DND-41 (cell line): ENCODE results near the gene ARHGAP8.

Source experiments
- ATAC-seq: fragments of 200-7000 bp; cut with Tn5 transposase; 3 replicates; pipeline ENCODE4 v1.9.1; 2021; ENCODE audit warnings: low read depth; ENCODE audit not compliant: insufficient read depth
- DNase-seq: peaks from one replicate; pipeline ENCODE4 v3.0.0-alpha.2; 2020
- H2AFZ ChIP-seq: 2 replicates; pipeline ENCODE4 v1.6.0; 2012; ENCODE audit warnings: low read depth, low read length
- H3K27ac ChIP-seq: 2 replicates; pipeline ENCODE4 v1.5.1; 2012; ENCODE audit warnings: low read length, inconsistent platforms
- H3K27me3 ChIP-seq: fragments of 200-600 bp; sonication (generic); 2 replicates; pipeline ENCODE4 v1.6.0; 2012; ENCODE audit warnings: low read length, mild to moderate bottlenecking, inconsistent platforms; ENCODE audit not compliant: insufficient read depth, poor library complexity
- H3K36me3 ChIP-seq: 2 replicates; pipeline ENCODE4 v1.5.1; 2012; ENCODE audit warnings: low read length, inconsistent platforms; ENCODE audit not compliant: insufficient read depth
- H3K4me1 ChIP-seq: 2 replicates; pipeline ENCODE4 v1.5.1; 2012; ENCODE audit warnings: mild to moderate bottlenecking, low read length; ENCODE audit not compliant: insufficient read depth
- H3K4me2 ChIP-seq: 2 replicates; pipeline ENCODE4 v1.6.0; 2012; ENCODE audit warnings: mild to moderate bottlenecking, moderate library complexity, low read length, inconsistent platforms; ENCODE audit not compliant: insufficient read depth
- H3K4me3 ChIP-seq, 2 experiments: fragments of 200-600 bp in 1 of 2; shearing (Covaris generic) in 1 of 2; 2 replicates each; pipeline ENCODE4 v1.5.1; 2012 to 2016; ENCODE audit warnings: inconsistent platforms in 2 of 2, low read length in 2 of 2, mild to moderate bottlenecking in 2 of 2, low read depth in 1 of 2, moderate library complexity in 1 of 2
- H3K79me2 ChIP-seq: 2 replicates; pipeline ENCODE4 v1.6.0; 2012; ENCODE audit warnings: low read length, inconsistent platforms; ENCODE audit not compliant: insufficient read depth
- H3K9ac ChIP-seq: 2 replicates; pipeline ENCODE4 v1.6.0; 2012; ENCODE audit warnings: low read depth, mild to moderate bottlenecking, inconsistent platforms, low read length, moderate library complexity
- H3K9me3 ChIP-seq: 2 replicates; pipeline ENCODE4 v1.5.1; 2012; ENCODE audit warnings: low read length, moderate library complexity, mild to moderate bottlenecking, inconsistent platforms; ENCODE audit not compliant: insufficient read depth, severe bottlenecking
- H4K20me1 ChIP-seq: 2 replicates; pipeline ENCODE4 v1.6.0; 2012; ENCODE audit warnings: low read length; ENCODE audit not compliant: insufficient read depth
- EZH2 ChIP-seq: IDR thresholded peaks from 3 replicates; pipeline ENCODE4 v1.6.1; 2012; ENCODE audit warnings: borderline replicate concordance, low read depth, mild to moderate bottlenecking, moderate library complexity, low read length, inconsistent platforms; ENCODE audit not compliant: severe bottlenecking
- TF ChIP-seq, protein P1 (sequence below): IDR thresholded peaks from 2 replicates; pipeline ENCODE4 v1.5.1; 2012; ENCODE audit warnings: borderline replicate concordance, low read length, moderate library complexity, mild to moderate bottlenecking; ENCODE audit not compliant: poor library complexity, severe bottlenecking; ENCODE audit errors: extremely low read depth

The ARHGAP8 gene

DNA sequence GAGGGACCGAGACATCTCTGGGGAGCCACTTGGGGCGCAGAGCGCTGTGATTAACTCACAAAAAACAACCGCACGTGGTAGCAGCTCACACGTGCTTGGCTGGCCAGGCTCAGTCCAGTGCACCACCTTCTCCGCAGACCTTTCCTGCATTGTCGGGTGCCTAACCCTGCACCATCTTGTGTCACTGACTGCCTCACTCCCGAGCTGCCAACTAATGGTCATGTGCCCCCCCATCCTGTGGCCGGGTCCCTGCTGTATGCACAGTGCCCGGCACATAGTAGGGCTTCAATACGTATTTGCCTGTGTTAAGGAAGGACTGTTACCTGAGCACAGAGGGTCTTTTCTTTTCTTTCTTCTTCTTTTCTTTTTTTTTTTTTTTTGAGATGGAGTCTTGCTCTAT is 71.9 kb downstream of the ARHGAP8 start:
- Histone ChIP-seq H3K27ac (no peak overlapping the region), H3K4me3 (no peak overlapping the region), H4K20me1 (peaks cover 8% of the 10 kb centered on the region), H3K79me2 (no peaks in the 10 kb centered on the region), H3K27me3 (no peaks in the 10 kb centered on the region), H3K4me2 (no peak overlapping the region), H3K9me3 (no peaks in the 10 kb centered on the region), H3K4me1 (no peaks in the 10 kb centered on the region), H2AFZ (no peak overlapping the region), H3K9ac (no peak overlapping the region), H3K36me3 (no peaks in the 10 kb centered on the region)
- ATAC-seq (no peak), DNase-seq (no peak)
- no peak for TF ChIP-seq EZH2
- TF ChIP-seq, protein P1, sequence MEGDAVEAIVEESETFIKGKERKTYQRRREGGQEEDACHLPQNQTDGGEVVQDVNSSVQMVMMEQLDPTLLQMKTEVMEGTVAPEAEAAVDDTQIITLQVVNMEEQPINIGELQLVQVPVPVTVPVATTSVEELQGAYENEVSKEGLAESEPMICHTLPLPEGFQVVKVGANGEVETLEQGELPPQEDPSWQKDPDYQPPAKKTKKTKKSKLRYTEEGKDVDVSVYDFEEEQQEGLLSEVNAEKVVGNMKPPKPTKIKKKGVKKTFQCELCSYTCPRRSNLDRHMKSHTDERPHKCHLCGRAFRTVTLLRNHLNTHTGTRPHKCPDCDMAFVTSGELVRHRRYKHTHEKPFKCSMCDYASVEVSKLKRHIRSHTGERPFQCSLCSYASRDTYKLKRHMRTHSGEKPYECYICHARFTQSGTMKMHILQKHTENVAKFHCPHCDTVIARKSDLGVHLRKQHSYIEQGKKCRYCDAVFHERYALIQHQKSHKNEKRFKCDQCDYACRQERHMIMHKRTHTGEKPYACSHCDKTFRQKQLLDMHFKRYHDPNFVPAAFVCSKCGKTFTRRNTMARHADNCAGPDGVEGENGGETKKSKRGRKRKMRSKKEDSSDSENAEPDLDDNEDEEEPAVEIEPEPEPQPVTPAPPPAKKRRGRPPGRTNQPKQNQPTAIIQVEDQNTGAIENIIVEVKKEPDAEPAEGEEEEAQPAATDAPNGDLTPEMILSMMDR, result no peak

DNA sequence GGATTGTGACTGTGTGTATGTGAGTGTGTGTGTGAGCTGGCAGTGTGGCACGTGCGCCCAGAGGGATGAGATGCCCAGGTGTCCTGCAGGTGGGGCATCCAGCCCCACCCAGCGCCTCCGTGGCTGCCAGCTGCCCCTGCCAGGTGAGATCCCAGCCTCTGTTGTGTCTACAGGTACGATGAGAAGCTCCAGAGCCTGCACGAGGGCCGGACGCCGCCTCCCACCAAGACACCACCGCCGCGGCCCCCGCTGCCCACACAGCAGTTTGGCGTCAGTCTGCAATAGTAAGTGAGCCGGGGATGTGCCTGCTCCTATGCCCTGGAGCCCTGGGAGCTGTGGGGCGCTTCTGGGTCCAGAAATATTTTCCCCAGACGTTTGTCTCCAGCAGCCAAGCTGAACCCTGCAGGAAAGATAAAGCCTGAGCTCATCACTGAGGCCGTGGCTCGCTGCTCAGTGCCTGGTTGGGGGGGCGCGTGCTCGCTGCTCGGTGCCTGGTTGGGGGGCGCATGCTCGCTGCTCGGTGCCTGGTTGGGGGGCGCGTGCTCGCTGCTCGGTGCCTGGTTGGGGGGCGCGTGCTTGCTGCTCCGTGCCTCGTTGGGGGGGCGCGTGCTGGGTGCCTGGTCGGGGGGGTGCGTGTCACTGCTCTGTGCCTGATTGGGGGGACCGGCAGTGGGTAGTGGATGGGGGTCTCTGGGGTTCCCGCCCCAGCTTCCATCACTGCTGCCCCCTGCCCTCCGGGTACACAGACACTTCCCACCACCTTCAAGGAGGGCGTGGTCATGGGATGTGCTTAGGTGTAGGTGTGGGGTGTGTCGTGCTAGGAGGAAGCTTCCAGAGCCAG is 73.2 kb downstream of the ARHGAP8 start:
- no peak overlapping the region for H3K9ac ChIP-seq
- H3K9me3 ChIP-seq, result no peaks in the 10 kb centered on the region
- no peaks in the 10 kb centered on the region for H4K20me1 ChIP-seq
- H3K4me1 ChIP-seq, result no peaks in the 10 kb centered on the region
- H3K4me2 ChIP-seq, result no peak overlapping the region
- no peaks in the 10 kb centered on the region for H3K79me2 ChIP-seq
- no peaks in the 10 kb centered on the region for H3K27me3 ChIP-seq
- no peak overlapping the region for H3K27ac ChIP-seq
- TF ChIP-seq, protein P1, result no peak
- no peak for TF ChIP-seq EZH2
- no peak for DNase-seq
- H2AFZ ChIP-seq, result no peak overlapping the region
- no peak for ATAC-seq
- no peaks in the 10 kb centered on the region for H3K36me3 ChIP-seq
- H3K4me3 ChIP-seq, result no peak overlapping the region

DNA sequence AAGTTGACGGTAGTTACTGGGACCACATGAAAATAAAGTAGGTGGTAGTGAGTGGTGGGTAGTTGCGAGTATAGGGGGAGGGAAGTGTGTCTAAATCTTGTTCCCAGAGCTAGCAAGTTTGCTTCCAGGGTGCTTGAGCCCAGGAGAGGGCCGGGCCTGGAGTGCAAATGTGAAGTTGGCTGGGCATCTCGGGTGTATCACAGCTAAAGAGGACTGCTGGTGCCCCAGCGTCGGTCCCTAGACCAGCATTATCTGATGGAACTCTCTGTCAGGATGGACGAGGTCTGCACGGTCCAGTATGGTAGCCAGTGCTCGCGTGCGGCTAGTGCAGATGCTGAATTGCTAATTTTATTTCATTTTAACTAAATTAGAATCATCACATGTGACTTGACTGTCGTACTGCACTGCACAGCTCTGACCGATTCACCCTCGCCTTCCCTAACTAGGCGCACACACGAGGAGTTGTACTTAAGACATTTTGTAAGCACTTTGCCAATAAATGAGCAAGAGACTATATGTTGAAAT is 75.4 kb downstream of the ARHGAP8 start:
- H3K36me3 ChIP-seq, result no peaks in the 10 kb centered on the region
- ATAC-seq (no peak), DNase-seq (no peak)
- no peaks in the 10 kb centered on the region for H3K4me1 ChIP-seq
- H3K4me3 ChIP-seq, result no peak overlapping the region
- H3K27ac ChIP-seq, result no peak overlapping the region
- no peaks in the 10 kb centered on the region for H3K9me3 ChIP-seq
- H3K4me2 ChIP-seq, result no peak overlapping the region
- no peaks in the 10 kb centered on the region for H3K27me3 ChIP-seq
- no peak overlapping the region for H3K9ac ChIP-seq
- no peaks in the 10 kb centered on the region for H3K79me2 ChIP-seq
- H2AFZ ChIP-seq, result no peak overlapping the region
- TF ChIP-seq, protein P1, result no peak
- no peak for TF ChIP-seq EZH2
- no peaks in the 10 kb centered on the region for H4K20me1 ChIP-seq
